GM18526 (cell line): ENCODE data around the gene HPS5.

Experiments
- POLR2A ChIP-seq: IDR thresholded peaks from 3 replicates; pipeline ENCODE4 v1.6.1; 2011; ENCODE audit not compliant: insufficient read length; ENCODE audit errors: extremely low read depth

Gene HPS5

GRCh38 chr11:18324381-18324780, 2.4 kb upstream of the HPS5 start:
- no peak for TF ChIP-seq POLR2A

- TF ChIP-seq POLR2A, result no peak
Observed at GRCh38 chr11:18322818-18323570, 1.1 kb upstream of the HPS5 start.

- TF ChIP-seq POLR2A, result no peak
Observed at GRCh38 chr11:18321578-18321968, 367 bp downstream of the HPS5 start.

GRCh38 chr11:18320617-18321016, 1.3 kb downstream of the HPS5 start:
- no peak for TF ChIP-seq POLR2A

GRCh38 chr11:18319914-18320313, 2.0 kb downstream of the HPS5 start:
- TF ChIP-seq POLR2A, result no peak

- no peak for TF ChIP-seq POLR2A
Observed at GRCh38 chr11:18317551-18317950, 4.4 kb downstream of the HPS5 start.

- TF ChIP-seq POLR2A, result no peak
Observed at GRCh38 chr11:18315893-18316292, 6.0 kb downstream of the HPS5 start.

- TF ChIP-seq POLR2A, result no peak
Observed at GRCh38 chr11:18314784-18315523, 7.0 kb downstream of the HPS5 start.

- no peak for TF ChIP-seq POLR2A
Observed at GRCh38 chr11:18313965-18314763, 7.8 kb downstream of the HPS5 start.

GRCh38 chr11:18312663-18313420, 9.1 kb downstream of the HPS5 start:
- no peak for TF ChIP-seq POLR2A

- no peak for TF ChIP-seq POLR2A
Observed at GRCh38 chr11:18312012-18312411, 9.9 kb downstream of the HPS5 start.

- TF ChIP-seq POLR2A, result no peak
Observed at GRCh38 chr11:18310800-18311340, 11.1 kb downstream of the HPS5 start.

- no peak for TF ChIP-seq POLR2A
Observed at GRCh38 chr11:18309691-18310090, 12.2 kb downstream of the HPS5 start.

- TF ChIP-seq POLR2A, result no peak
Observed at GRCh38 chr11:18308242-18308641, 13.7 kb downstream of the HPS5 start.
